CD4-positive, alpha-beta T cell treated with Interferon alpha-2 for 1 hour (primary cell): ENCODE data around the gene ZCCHC3.
"Not testable (repeated sequence)": the region's sequence is repeated elsewhere in the genome, so short reads cannot be mapped to it uniquely, and the experiment has no call there.

Experiments
- DNase-seq, 2 donors: peaks; one replicate each; pipeline ENCODE4 v3.0.0-alpha.2; 2020 to 2022

The ZCCHC3 gene

GRCh38 chr20:313948-314347 lies 16.6 kb downstream of the ZCCHC3 start:
- DNase-seq, result no peak

GRCh38 chr20:316316-317068 lies 19.1 kb downstream of the ZCCHC3 start:
- no peak for DNase-seq

- DNase-seq, result peak; percentile 87 to 91
These were observed 27.0 kb downstream of the ZCCHC3 start for GRCh38 chr20:324177-325044.

GRCh38 chr20:325045-325888 lies 27.9 kb downstream of the ZCCHC3 start, which contains the start of gene SOX12:
Gene SOX12 (plus strand): TSS chr20:325552. CDS start chr20:325925, 373 bp downstream.
- DNase-seq, result peak; percentile 95 to 97

GRCh38 chr20:325889-326644 lies 28.7 kb downstream of the ZCCHC3 start:
- DNase-seq, result peak; percentile 43 to 45

- DNase-seq, result no peak
These were observed 29.3 kb downstream of the ZCCHC3 start for GRCh38 chr20:326645-327185.

DNA sequence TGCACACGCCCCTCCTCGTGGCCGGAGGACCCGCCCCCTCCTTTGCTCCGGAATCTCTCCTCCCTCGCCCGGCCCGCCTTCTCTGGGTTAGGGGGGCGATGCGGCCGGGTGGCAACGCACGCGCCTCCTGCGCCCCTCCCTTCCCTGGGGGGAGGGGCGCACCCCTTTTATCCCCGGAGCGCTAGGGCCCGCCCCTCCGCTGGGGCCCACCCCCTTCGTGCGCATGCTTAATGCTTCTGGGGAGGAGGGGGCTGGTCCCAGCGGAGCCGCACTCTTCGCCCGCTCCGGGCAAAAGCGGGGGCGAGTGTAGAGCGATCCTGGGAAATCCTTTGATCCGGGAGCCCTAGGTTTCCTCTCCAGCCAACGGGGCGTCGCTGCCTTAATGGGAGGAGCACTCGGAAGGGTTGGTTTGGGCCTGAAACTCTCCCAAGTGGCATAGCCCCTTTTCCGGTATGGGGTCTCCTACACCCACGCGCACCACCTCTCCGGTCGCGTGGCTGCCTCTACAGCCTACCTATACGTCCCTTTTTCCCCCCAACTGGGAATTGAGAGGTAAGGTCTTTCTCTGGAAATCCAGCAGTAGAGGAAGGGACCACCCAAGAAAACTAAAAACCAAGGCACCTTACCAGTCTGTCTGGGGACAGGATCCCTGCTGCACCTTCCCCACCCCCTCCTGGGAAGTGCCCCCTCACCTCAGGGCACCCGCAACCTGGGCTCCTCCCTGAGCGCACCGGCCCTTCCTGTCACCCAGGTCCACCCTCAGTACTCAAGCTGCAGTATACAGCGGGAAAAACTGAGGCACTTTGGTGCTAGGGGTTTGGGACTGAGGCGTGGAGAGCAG lies 30.0 kb downstream of the ZCCHC3 start:
- DNase-seq, result peak; percentile 80 to 82

- DNase-seq, result no peak
These were observed 30.9 kb downstream of the ZCCHC3 start for GRCh38 chr20:328027-328974.

- DNase-seq, result no peak
These were observed 31.8 kb downstream of the ZCCHC3 start for GRCh38 chr20:328975-329695.

GRCh38 chr20:329851-330232 lies 32.5 kb downstream of the ZCCHC3 start:
- DNase-seq, result no peak

GRCh38 chr20:330233-331149 lies 33.1 kb downstream of the ZCCHC3 start:
- peak; percentile 72 to 80 for DNase-seq

- no peak for DNase-seq
These were observed 37.2 kb downstream of the ZCCHC3 start for GRCh38 chr20:334578-334977.

DNA sequence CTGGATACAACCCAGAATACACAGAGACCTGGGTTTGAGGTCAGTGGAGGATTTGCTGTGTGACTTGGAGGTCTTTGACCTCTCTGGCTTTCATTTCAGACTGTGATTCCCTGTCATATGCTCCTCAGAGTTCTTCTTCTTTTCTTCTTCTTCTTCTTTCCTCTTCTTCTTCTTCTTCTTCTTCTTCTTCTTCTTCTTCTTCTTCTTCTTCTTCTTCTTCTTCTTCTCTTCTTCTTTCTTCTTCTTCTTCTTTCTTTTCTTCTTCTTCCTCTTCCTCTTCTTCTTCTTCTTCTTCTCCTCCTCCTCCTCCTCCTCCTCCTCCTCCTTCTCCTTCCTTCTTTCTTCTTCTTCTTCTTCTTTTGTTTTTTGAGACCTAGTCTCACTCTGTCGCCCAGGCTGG lies 38.7 kb downstream of the ZCCHC3 start:
- not testable (repeated sequence) for DNase-seq

DNA sequence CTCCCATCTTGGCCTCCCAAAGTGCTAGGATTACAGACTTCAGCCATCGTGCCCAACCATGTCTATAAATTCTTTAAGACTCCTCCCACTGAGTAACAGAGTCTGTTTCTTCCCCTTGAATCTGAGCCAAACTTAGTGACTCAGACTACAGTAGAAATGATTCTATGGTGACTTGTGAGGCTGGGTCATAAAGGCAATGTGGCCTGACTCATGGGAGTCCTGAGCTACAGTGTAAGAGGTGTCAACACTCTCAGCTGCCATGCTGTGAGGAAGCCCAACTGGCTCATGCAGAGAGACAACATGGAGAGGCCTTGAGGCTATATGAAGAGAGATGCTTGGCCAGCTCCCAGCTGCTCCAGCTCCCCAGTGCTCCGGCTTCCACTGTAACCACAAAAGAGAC lies 44.3 kb downstream of the ZCCHC3 start:
- no peak for DNase-seq

DNA sequence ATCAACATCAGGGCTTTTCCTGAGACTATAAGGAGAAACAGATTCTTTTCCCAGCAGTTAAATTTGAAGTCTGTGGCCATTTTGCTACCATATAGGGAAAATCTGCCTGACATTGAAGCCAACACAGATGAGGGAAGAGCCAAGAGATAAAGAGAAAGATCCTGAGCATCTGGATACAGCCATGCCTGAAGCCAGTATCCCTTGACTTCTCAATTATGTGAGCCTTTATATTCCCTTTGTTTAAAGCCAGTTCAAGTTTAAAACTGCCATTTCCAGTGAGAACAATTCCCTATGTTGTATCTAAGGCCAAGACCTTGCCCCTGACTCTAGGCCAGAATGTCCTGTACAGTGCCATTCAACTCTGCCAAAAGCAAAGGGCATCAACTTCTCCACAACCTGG lies 45.7 kb downstream of the ZCCHC3 start:
- DNase-seq, result no peak

GRCh38 chr20:346033-346639 lies 48.8 kb downstream of the ZCCHC3 start:
- DNase-seq, result no peak

GRCh38 chr20:346640-347316 lies 49.4 kb downstream of the ZCCHC3 start, which contains the start of gene NRSN2:
Gene NRSN2 (plus strand): TSS chr20:347111. CDS start chr20:349644, 2,533 bp downstream.
- DNase-seq, result peak in 1 of 2 donors; percentile 24
